HG03575 (cell line): ENCODE measurements around the gene PAK3.

Source experiments
- ATAC-seq: cut with Tn5 transposase; IDR thresholded peaks from one replicate; pipeline ENCODE4 v1.9.1; 2021; ENCODE audit not compliant: unreplicated experiment, insufficient number of reproducible peaks, low FRiP score; ENCODE audit errors: extremely low read depth

PAK3 gene

GRCh38 chrX:111095974-111096895 is at the start of gene PAK3:
Gene PAK3 (plus strand): TSS chrX:111096191. CDS start chrX:111123104, 26,913 bp downstream.
- no peak for ATAC-seq

- no peak for ATAC-seq
Measured at GRCh38 chrX:111047575-111047974, 48.4 kb upstream of the PAK3 start.

- no peak for ATAC-seq
Measured at GRCh38 chrX:111052478-111052877, 43.5 kb upstream of the PAK3 start.

- ATAC-seq: no peak
Measured at GRCh38 chrX:111071542-111072277, 24.3 kb upstream of the PAK3 start.

GRCh38 chrX:111083081-111083480 is 12.9 kb upstream of the PAK3 start:
- ATAC-seq: no peak

GRCh38 chrX:111086591-111087006 is 9.4 kb upstream of the PAK3 start:
- ATAC-seq: no peak

GRCh38 chrX:111088628-111089027 is 7.4 kb upstream of the PAK3 start:
- ATAC-seq: no peak

GRCh38 chrX:111090458-111090857 is 5.5 kb upstream of the PAK3 start:
- no peak for ATAC-seq

- no peak for ATAC-seq
Measured at GRCh38 chrX:111098874-111099273, 2.9 kb downstream of the PAK3 start.

GRCh38 chrX:111100191-111100590 is 4.2 kb downstream of the PAK3 start:
- no peak for ATAC-seq

- no peak for ATAC-seq
Measured at GRCh38 chrX:111101580-111101979, 5.6 kb downstream of the PAK3 start.

GRCh38 chrX:111102636-111103035 is 6.6 kb downstream of the PAK3 start:
- no peak for ATAC-seq

- no peak for ATAC-seq
Measured at GRCh38 chrX:111103246-111103645, 7.3 kb downstream of the PAK3 start.

GRCh38 chrX:111110098-111110775 is 14.2 kb downstream of the PAK3 start:
- ATAC-seq: no peak

GRCh38 chrX:111114806-111115205 is 18.8 kb downstream of the PAK3 start:
- ATAC-seq: no peak

- no peak for ATAC-seq
Measured at GRCh38 chrX:111116666-111117065, 20.7 kb downstream of the PAK3 start.

- no peak for ATAC-seq
Measured at GRCh38 chrX:111119341-111119740, 23.4 kb downstream of the PAK3 start.

GRCh38 chrX:111123125-111123524 is 27.1 kb downstream of the PAK3 start:
- peak; percentile 79 for ATAC-seq

- ATAC-seq: no peak
Measured at GRCh38 chrX:111123606-111124179, 27.7 kb downstream of the PAK3 start.
